Esophagus muscularis mucosa (tissue), 4 donors: ENCODE measurements around the gene ROBO1. TPM values are rescaled to one million over a fixed set of nuclear protein-coding genes. Genes with fewer than 3 reads are reported as not detected.

Source experiments
- DNase-seq: peaks from one replicate; pipeline ENCODE4 v3.0.0-alpha.2; 2017; ENCODE audit errors: extremely low spot score
- H3K27ac ChIP-seq, 4 donors: fragments of 200-600 bp; sonication (generic); replicated peaks in 1 of 4; 1 replicate in 3 of 4; 2 replicates in 1 of 4; pipeline ENCODE4 v1.5.1; 2016 to 2019; ENCODE audit warnings: mild to moderate bottlenecking in 1 of 4
- H3K27me3 ChIP-seq, 4 donors: fragments of 200-600 bp; sonication (generic); one replicate each; pipeline versions ENCODE4 v1.5.1 to v1.6.0; 2016 to 2019
- H3K36me3 ChIP-seq, 4 donors: fragments of 200-600 bp; sonication (generic); one replicate each; pipeline ENCODE4 v1.5.1; 2016 to 2019
- H3K4me1 ChIP-seq, 4 donors: fragments of 200-600 bp; sonication (generic); one replicate each; pipeline ENCODE4 v1.5.1; 2016 to 2019
- H3K4me3 ChIP-seq, 4 donors: fragments of 200-600 bp; sonication (generic); 1 replicate in 2 of 4; 2 replicates in 2 of 4; pipeline ENCODE4 v1.5.1; 2016 to 2019; ENCODE audit warnings: mild to moderate bottlenecking in 4 of 4, moderate library complexity in 1 of 4
- H3K9me3 ChIP-seq, 4 donors: fragments of 200-600 bp; sonication (generic); 1 replicate in 3 of 4; 2 replicates in 1 of 4; pipeline ENCODE4 v1.5.1; 2016 to 2019
- EP300 ChIP-seq: sonication (generic); formaldehyde crosslinking; IDR thresholded peaks from one replicate; pipeline ENCODE4 v1.6.1; 2017; ENCODE audit warnings: antibody characterized with exemption
- POLR2A ChIP-seq: fragments of 450-650 bp; IDR thresholded peaks from one replicate; pipeline ENCODE4 v1.6.1; 2017; ENCODE audit warnings: antibody characterized with exemption, moderate library complexity, mild to moderate bottlenecking, low read depth
- POLR2AphosphoS5 ChIP-seq, 2 donors: sonication (generic); formaldehyde crosslinking; IDR thresholded peaks; one replicate each; pipeline ENCODE4 v1.6.1; 2017; ENCODE audit warnings: antibody characterized with exemption in 2 of 2
- WGBS: methylation state at CpG from one replicate; pipeline ENCODE4 v1.1.5; 2018; 5-methylcytosine and 5-hydroxymethylcytosine counted together
- intact Hi-C: fragments of 100-400 bp; cut with DNase I; formaldehyde crosslinking; loops from one replicate; pipeline ENCODE4 v1.15.1; 2023
- total RNA-seq, 4 donors: library from RNA; depleted of rRNA; stranded (reverse); fragments of >200 nt; gene quantifications; one replicate each; pipeline versions ENCODE4 v1.1.0 to v1.2.1, GENCODE V29; 2016
- TF ChIP-seq, protein P1 (sequence below), 3 experiments: fragments of 200-600 bp in 2 of 3; fragments of 450-650 bp in 1 of 3; sonication (generic) in 2 of 3; IDR thresholded peaks; one replicate each; pipeline ENCODE4 v1.5.1; 2017 to 2019; ENCODE audit warnings: antibody characterized with exemption in 3 of 3, mild to moderate bottlenecking in 2 of 3, moderate library complexity in 1 of 3

The ROBO1 gene
- total RNA-seq, 4 donors from 2014 or later: 9.6 to 14.2 (median 12.6) TPM

- no peaks in the 10 kb centered on the region for H3K9me3 ChIP-seq
- no peak for TF ChIP-seq POLR2AphosphoS5 (IDR thresholded peaks at IDR 0.05)
- TF ChIP-seq, protein P1, sequence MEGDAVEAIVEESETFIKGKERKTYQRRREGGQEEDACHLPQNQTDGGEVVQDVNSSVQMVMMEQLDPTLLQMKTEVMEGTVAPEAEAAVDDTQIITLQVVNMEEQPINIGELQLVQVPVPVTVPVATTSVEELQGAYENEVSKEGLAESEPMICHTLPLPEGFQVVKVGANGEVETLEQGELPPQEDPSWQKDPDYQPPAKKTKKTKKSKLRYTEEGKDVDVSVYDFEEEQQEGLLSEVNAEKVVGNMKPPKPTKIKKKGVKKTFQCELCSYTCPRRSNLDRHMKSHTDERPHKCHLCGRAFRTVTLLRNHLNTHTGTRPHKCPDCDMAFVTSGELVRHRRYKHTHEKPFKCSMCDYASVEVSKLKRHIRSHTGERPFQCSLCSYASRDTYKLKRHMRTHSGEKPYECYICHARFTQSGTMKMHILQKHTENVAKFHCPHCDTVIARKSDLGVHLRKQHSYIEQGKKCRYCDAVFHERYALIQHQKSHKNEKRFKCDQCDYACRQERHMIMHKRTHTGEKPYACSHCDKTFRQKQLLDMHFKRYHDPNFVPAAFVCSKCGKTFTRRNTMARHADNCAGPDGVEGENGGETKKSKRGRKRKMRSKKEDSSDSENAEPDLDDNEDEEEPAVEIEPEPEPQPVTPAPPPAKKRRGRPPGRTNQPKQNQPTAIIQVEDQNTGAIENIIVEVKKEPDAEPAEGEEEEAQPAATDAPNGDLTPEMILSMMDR (IDR thresholded peaks at IDR 0.05): peak; percentile 53 to 77 (median 55)
- no peaks in the 10 kb centered on the region for H3K4me1 ChIP-seq
- H3K36me3 ChIP-seq: no peaks in the 10 kb centered on the region
- DNase-seq: no peak
- H3K4me3 ChIP-seq: no peak overlapping the region
- intact Hi-C loops: no loop called here
- no peaks in the 10 kb centered on the region for H3K27me3 ChIP-seq
- H3K27ac ChIP-seq: no peak overlapping the region
- WGBS: 5% methylated on average over 6 of the region's 6 CpGs
Measured at GRCh38 chr3:79086514-79086913, 681.3 kb downstream of the ROBO1 start.

DNA sequence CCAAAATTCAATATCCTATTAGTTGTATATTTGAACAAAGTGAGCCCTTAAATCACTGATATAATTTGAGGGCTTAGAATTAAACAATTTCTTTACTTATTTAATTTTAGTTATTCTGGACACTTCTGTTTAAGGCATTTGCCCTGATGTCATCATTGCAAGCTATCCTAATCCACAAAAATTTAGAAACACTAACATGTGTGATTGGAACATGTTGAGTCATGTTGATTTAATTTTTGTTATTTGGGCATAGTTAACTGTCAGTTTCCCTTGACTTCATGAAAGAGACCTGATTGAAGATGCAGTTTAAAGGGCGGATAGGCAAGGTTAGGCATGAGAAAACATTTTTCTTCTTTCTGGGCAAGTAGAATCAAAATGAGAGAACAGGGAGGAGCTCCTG is 682.6 kb downstream of the ROBO1 start:
- intact Hi-C loops: no loop called here
- Histone ChIP-seq H3K4me1 (no peaks in the 10 kb centered on the region), H3K4me3 (no peak overlapping the region), H3K27me3 (no peaks in the 10 kb centered on the region), H3K36me3 (no peaks in the 10 kb centered on the region), H3K9me3 (no peaks in the 10 kb centered on the region), H3K27ac (no peak overlapping the region)
- 81% methylated on average over 1 of the region's 1 CpG for WGBS
- no peak for DNase-seq
- no peak for TF ChIP-seq POLR2A
- TF ChIP-seq, protein P1 (IDR thresholded peaks at IDR 0.05): no peak
- TF ChIP-seq EP300: no peak
- no peak for TF ChIP-seq POLR2AphosphoS5 (IDR thresholded peaks at IDR 0.05)

DNA sequence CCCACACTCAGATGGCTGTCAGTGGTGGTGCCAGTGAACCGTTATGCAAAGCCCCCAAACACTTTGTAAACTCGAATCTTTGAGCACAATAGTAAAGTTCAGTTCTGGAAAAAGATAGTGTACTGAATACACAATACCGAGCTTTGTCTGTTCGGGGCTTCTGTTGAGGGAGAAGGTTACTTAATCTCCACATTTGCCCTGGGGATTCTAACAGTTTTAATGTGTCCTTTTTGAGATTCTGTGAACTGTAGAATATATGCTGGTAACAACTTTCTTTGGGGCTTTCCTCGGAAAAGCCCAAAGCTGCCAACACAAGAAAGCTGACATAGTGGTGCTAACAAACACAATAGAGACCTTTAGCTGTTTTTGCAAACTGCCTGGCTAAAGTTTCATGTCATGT is 686.5 kb downstream of the ROBO1 start:
- no peaks in the 10 kb centered on the region for H3K27me3 ChIP-seq
- TF ChIP-seq POLR2AphosphoS5 (IDR thresholded peaks at IDR 0.05): no peak
- no peak for TF ChIP-seq EP300
- TF ChIP-seq POLR2A: no peak
- TF ChIP-seq, protein P1 (IDR thresholded peaks at IDR 0.05): no peak
- no peaks in the 10 kb centered on the region for H3K4me1 ChIP-seq
- H3K27ac ChIP-seq: no peak overlapping the region
- intact Hi-C loops: loop anchor here (5.0 kb wide), 1 partner anchor 276 kb away; no protein-coding TSS in a partner anchor
- H3K4me3 ChIP-seq: no peak overlapping the region
- no peaks in the 10 kb centered on the region for H3K9me3 ChIP-seq
- no peak for DNase-seq
- WGBS: 68% methylated on average over 5 of the region's 5 CpGs
- no peaks in the 10 kb centered on the region for H3K36me3 ChIP-seq

DNA sequence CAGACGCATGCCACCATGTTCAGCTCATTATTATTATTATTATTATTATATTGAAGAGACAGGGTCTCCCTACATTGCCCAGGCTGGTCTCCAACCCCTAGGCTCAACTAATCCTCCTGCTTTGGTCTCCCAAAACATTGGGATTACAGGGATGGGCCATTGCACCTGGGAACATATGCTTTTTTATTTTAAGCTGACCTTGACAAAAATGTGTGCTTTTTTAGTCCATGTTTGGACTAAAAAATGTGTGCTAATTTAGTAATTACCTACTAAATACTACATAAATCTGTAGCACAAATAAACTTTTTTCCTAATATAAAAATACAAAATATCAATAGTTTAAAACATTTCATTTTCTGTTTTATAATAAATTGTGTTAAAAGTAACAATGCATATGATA is 693.2 kb downstream of the ROBO1 start:
- Histone ChIP-seq H3K4me3 (no peak overlapping the region), H3K36me3 (no peaks in the 10 kb centered on the region), H3K27me3 (no peaks in the 10 kb centered on the region), H3K4me1 (no peaks in the 10 kb centered on the region), H3K9me3 (no peaks in the 10 kb centered on the region), H3K27ac (no peak overlapping the region)
- intact Hi-C loops: no loop called here
- DNase-seq: no peak
- TF ChIP-seq, protein P1 (IDR thresholded peaks at IDR 0.05): no peak
- TF ChIP-seq POLR2A: no peak
- TF ChIP-seq POLR2AphosphoS5 (IDR thresholded peaks at IDR 0.05): no peak
- no peak for TF ChIP-seq EP300
- WGBS: 92% methylated on average over 1 of the region's 1 CpG

GRCh38 chr3:79067734-79068133 is 700.1 kb downstream of the ROBO1 start:
- intact Hi-C loops: no loop called here
- Histone ChIP-seq H3K27ac (no peak overlapping the region), H3K9me3 (no peaks in the 10 kb centered on the region), H3K4me1 (no peaks in the 10 kb centered on the region), H3K36me3 (no peaks in the 10 kb centered on the region), H3K27me3 (no peaks in the 10 kb centered on the region), H3K4me3 (no peak overlapping the region)
- no peak for DNase-seq
- TF ChIP-seq, protein P1 (IDR thresholded peaks at IDR 0.05): no peak
- TF ChIP-seq EP300 (no peak), POLR2A (no peak), POLR2AphosphoS5 (IDR thresholded peaks at IDR 0.05) (no peak)
- WGBS: 56% methylated on average over 1 of the region's 1 CpG
